H54 (cell line): ENCODE results near the gene LARP1.

Experiments
- DNase-seq: peaks from one replicate; pipeline ENCODE4 v3.0.0; 2011; ENCODE audit warnings: low spot score, mixed read lengths; ENCODE audit not compliant: insufficient read length
- FAIRE-seq: peaks from 3 replicates; lab custom pipeline; 2011; peaks lifted over from hg19 to GRCh38; lab: Jason Lieb, UNC
- POLR2A ChIP-seq: IDR thresholded peaks from 2 replicates; pipeline ENCODE4 v1.6.1; 2011; ENCODE audit warnings: low read depth, mild to moderate bottlenecking, low read length

LARP1 gene

DNA sequence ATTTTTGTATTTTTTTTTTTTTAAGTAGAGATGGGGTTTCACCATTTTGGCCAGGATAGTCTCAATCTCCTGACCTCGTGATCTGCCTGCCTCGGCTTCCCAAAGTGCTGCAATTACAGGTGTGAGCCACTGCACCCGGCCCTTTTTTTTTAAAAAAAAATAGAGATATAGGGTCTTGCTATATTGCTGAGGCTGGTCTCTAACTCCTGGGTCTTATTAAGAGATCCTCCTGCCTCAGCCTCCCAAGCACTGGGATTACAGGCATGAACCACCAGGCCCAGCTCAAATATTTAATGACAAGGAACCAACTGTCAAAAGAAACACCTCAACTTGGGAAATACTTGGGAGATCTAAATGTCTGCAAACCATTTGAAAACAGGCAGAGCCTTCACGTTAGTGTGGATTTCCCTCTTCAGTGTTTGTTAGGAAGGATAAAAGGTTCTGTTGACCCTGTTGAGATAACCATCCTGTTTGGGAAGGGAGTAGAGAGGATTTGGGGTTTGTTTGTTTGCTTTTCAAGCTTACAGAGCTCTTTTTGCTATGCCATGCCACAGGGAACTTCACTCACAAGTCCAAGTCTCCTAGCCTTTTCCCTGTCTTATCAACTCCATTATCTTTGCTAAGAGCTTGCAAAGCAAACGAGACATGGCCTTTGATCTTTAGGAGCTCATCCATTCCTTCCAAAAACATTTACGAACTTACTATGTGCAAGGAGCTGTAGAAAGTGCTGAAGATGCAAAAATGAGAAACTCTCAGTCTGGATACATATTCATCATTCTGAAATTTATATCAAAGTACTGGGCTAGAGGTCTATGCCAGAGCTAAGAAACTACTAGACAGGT lies 87.7 kb downstream of the LARP1 start:
- no peak for FAIRE-seq

DNA sequence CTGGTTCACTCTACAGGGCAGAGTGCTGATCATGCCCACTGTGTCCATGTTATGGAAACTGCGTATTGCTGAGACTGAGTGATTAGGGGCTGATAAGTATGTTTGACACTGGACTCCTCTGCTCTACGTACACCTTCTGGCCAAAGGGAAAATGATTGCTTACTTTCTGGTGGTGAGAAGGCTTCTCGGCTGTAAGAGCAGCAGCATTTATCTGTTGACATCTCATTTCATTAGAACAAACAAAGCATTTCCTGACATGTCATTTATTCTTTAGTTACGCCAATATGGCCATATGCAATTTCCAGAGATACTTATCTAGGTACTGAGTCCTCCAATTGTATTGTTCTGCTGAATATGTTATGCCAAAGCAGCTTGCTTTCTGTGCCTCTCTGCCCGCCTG lies 89.6 kb downstream of the LARP1 start:
- DNase-seq (no peak), FAIRE-seq (no peak)
- TF ChIP-seq POLR2A = no peak

More for the DNA sequence above, 87.7 kb downstream of the LARP1 start:
- TF ChIP-seq POLR2A = no peak
- no peak for DNase-seq

DNA sequence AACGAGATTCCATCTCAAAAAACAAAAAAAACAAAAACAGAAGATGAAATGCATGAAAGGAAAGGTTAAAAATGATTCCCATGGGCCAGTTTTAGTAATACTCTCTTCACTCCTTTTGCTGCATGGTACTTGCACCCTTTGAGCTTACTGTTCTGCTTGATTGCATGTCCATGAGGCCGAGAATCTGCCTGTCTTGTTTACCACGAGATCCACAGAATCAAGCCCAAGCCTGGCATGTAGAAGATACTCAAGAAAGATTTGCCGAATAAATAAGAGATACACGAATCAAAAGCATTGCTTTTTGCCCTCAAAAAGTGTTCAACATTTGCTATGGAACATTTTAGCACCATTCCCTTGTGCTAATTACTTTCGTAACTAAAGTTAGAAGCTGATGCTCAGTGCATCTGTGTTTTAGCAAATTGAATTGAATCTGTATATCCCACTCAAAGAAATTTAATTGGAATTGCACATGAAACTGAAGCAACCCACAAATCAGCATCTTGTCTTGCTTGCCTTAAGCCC lies 94.1 kb downstream of the LARP1 start:
- no peak for TF ChIP-seq POLR2A
- DNase-seq (no peak), FAIRE-seq (no peak)

DNA sequence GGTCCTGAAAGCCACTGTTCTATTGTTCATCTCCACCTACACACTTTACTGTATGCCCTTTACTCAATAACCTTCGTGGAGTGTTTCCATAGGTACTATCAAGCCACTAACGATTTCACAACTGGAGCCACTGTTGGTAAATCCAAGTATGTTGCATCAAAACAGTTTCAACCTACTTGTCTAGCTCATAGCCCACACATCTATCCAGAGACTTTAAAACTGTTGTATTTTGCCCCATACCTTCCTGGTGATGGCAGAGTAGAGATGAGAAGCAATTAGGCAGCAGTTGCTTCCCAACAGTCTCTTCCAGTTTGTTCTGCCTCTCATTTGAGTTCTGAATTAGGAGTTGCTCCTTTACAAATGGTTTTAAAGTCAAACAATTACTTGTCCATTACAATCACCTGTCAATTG lies 94.6 kb downstream of the LARP1 start:
- DNase-seq (no peak), FAIRE-seq (no peak)

DNA sequence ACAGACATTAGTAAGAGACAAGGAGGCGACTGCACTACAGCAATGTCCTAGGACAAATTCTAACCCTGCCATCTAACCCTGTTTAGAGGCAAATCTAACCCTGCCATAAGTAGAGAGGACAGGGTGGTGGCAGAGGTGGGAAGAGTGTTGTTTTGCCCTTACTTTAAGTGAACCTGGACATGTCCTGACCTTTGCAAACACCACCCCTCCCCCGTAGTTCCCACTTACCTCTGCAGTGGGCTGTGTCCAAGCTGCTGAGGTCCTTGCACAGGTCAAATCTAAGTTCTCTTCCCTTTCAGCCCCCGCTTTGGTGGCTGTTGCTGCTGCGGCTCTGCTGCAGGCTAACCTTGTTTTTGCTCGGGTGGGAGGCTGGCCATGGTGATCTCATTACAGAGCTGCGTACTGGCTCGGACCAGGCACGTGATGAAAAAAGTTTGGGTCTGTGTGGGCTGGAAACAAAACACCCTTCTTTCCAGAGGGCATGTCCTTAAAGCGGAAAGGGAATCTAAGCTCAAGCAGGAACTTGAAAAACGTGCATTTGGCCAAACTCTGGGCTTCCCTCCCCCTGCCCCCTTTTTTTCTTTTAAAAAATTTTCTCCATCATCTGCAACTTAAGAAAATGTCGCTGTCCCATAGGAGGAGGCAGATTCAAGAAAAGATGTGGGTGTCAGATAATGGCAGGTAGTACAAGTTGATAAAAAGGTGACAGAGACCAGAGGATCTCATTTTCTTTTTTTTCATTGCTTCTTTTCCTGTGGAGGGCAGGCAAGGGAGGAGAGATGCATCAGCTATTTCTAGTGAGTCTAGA lies 95.3 kb downstream of the LARP1 start, which contains the start of gene FAXDC2:
TSS of gene FAXDC2 (minus strand) at position 349 of the 808 bp plus-strand sequence. CDS start 12,425 bp downstream, outside the sequence.
- FAIRE-seq = no peak
- TF ChIP-seq POLR2A = no peak
- no peak for DNase-seq

More for the DNA sequence above, 94.6 kb downstream of the LARP1 start:
- no peak for TF ChIP-seq POLR2A

DNA sequence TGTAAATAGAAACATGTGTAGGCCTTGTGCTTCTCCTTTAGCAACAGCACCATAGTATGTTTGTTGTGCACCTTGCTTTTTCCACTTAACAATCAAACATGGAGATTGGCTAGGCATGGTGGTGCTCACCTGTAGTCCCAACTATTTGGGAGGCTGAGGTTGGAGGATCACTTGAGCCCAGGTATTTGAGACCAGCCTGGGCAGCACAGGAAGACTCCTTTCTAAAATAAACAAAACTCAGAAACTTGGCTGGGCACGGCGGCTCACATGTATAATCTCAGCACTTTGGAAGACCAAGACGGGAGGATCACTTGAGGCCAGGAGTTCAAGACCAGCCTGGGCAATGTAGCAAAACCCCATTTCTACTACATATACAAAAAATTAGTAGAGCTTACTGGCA lies 96.2 kb downstream of the LARP1 start:
- FAIRE-seq = no peak
- no peak for TF ChIP-seq POLR2A

DNA sequence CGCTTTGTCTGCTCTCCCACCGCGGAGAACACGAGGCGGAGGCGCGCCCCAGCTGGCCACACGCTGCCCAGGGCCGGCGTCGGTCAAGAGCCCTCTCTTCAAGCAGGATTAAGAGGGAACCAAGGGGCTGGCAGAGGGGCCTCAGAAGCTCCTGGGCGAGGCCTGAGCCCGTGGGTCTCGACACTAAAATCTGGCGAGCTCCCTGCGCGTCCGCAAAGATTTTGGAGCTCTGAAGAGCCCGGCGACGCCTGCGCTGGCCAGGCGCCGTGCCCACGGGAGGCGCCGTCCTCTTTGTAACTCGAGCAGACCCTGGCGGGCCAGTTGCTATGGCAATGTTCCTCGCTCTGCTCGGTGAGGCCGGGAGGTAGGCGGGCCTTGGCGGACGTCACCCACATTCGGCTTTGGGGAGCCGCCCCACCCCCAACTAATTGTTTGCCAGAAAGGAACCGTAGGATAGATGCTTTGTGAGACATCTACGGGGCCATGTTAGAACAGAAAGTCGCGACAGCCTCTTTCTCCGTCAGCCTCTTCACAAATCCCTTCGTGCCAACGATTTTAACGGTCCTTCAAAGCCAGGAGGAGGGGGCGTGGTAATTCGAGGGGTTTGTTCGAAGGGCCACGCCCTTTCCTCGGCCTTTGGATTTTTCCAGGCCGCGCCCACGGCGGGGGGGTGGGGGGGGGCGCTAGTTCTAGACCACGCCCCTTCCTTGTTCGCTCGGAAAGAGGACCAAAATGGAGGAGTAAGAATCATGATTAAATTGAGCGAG lies 102.5 kb downstream of the LARP1 start:
- DNase-seq (peak; percentile 84), FAIRE-seq (no peak)
- peak; percentile 77 for TF ChIP-seq POLR2A

More for the DNA sequence above, 96.2 kb downstream of the LARP1 start:
- no peak for DNase-seq

DNA sequence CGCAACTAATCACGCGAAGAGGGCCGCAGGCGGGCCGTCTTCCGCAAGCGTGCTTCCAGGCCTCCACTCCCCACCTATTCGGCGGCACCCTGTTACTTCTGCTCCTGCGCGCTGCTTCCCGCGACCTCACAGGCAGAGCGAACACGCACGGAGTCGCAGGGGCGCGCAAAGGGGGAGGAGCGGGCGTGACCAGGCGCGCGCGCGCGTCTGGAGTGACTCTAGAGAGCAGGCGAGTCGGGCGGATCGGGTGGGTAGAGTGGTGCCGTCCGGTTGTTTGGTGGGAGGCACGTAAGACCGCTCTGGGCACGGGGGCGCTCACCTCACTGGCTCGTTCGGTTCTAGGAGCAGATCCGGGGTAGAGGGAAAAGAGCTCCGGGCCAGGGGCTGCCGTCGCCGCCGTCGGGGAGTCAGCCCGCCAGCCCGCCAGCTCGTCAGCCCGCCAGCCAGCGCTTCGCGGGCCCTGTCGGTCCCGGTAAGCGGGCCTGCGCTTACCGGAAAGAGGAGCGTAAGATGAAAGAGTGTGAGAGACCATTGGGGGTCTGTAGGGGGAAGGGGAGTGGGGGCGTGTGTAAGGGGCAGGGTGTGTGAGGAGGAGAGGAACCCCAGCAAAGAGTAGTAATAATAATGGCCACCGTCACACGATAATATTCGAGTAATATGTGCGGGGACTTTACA lies 103.3 kb downstream of the LARP1 start, which contains the start of gene CNOT8:
TSS of gene CNOT8 (plus strand) at position 331 of the 675 bp plus-strand sequence. CDS start 4,652 bp downstream, outside the sequence.
- FAIRE-seq (no peak), DNase-seq (peak; percentile 73)
- TF ChIP-seq POLR2A = peak; percentile 81; the same call in 1 of the 2 replicates

DNA sequence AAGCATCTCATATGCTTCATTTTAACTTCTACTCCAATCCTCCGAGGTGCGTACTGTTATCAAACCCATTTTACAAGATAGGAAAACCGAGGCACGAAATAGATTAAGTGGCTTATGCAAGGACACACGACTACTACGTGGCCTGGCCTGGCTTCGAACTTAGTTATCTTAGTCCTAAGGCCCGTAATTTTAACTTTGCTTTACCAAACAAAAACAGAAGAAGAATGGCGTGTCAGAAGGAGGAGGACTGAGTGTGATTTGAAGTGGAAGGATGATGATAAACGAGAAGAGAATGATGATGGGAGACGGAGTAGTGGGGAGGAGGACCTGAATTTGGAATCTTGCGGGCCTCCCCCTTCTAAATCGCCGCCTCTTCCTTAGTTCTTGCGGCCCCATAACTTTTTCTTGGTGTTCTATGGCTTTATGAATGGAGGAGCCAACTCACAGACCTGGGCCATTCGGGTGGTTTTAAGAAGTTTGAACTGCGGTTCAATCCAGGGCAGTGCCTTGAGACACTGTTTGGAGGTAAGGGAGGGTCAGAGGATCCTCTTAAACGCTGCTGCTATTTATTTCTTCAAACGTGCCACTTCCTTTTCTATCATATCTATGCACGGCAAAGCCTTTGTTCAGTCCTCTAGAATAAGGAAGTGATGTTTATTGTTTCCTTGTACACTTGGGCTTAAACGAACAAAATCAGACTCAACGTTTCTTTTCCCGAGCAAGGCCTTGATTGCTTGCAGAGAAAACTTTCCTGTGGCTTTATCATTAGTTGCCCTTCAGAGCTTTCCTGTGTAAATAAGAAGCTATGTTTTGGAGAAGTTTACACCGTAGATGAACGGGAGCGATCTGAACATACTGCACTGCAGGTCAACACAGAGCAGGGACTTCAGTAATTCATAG lies 104.0 kb downstream of the LARP1 start:
- TF ChIP-seq POLR2A = no peak
- no peak for DNase-seq

DNA sequence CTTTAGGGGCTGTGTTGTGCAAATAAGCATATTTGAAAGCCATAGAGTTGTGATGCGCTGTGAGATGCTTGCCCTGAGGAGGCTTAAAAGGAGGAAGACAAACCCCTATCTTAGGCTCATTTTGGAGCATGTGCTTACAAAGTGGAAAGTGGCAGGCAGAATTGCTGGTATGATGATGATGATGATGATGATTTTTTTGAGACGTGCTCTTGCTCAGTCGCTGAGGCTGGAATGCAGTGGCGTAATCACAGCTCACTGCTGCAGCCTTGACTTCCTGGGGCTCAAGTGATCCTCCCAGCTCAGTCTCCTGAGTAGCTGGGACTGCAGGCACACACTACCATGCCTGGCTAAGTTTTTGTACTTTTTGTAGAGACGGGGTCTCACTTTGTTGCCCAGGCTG lies 104.9 kb downstream of the LARP1 start:
- DNase-seq (no peak), FAIRE-seq (no peak)
- TF ChIP-seq POLR2A = no peak

More for the DNA sequence above, 104.0 kb downstream of the LARP1 start:
- FAIRE-seq = no peak

DNA sequence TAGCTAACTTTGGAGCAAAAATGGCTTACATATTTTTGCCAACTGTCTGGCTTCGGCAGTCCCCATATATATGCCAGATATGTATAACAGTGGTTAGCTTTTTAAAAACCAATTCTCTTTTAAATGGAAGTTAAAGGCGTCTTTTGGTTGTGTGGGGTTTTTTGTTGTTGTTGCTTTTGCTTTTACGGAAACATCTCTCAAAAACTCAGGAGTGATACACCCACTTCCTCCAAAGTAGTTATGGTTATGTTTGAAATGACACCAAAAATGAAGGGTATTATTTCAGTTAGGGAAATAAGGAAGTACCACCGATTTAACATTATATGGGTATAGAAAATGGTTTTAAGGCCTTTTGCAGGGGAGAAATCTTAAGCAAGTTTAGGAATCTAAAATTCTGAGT lies 105.6 kb downstream of the LARP1 start:
- DNase-seq (no peak), FAIRE-seq (no peak)
- TF ChIP-seq POLR2A = no peak

DNA sequence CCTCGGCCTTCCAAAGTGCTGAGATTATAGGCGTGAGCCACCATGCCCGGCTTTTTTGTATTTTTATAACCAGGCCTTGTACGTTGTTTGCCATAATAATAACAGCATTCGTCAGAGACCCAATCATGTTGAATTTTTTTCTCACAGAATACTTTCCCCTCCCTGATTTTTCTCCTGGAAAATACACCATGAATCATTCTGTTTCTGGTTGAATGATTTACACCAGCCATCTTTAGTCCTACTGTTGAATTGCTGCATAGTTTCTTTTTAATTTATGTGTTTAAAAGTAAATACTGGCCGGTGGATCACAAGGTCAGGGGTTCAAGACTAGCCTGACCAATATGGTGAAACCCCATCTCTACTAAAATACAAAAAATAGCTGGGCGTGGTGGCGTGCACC lies 106.8 kb downstream of the LARP1 start:
- DNase-seq (no peak), FAIRE-seq (no peak)
- TF ChIP-seq POLR2A = no peak
